Activated CD8-positive, alpha-beta T cell treated with anti-CD3 and anti-CD28 coated beads, Interleukin-2, amount 10 ng/mL, durations not matched to agents 7 days and 5 days (primary cell): ENCODE measurements around the gene BAK1. TPM values are rescaled to one million over a fixed set of nuclear protein-coding genes. Genes with fewer than 3 reads are reported as not detected.
"Not testable (repeated sequence)": the region's sequence is repeated elsewhere in the genome, so short reads cannot be mapped to it uniquely, and the experiment has no call there.

Experiments used
- ATAC-seq: fragments of 150-1000 bp; cut with Tn5 transposase; one replicate; pipeline ENCODE4 v1.10.0; 2021; ENCODE audit warnings: moderate library complexity
- CTCF ChIA-PET: fragments of 350-600 bp; sonication (Branson Sonifier 250); formaldehyde crosslinking; loops from one replicate; lab custom pipeline; 2021; ENCODE audit warnings: antibody characterized with exemption; lab: Charles Lee
- POLR2A ChIA-PET: fragments of 350-600 bp; sonication (Branson Sonifier 250); formaldehyde crosslinking; loops from one replicate; lab custom pipeline; 2021; ENCODE audit warnings: antibody characterized with exemption; lab: Charles Lee
- DNase-seq: peaks from one replicate; pipeline ENCODE4 v3.0.0-alpha.2; 2020
- H3K27ac Mint-ChIP-seq: one replicate; pipeline ENCODE4 v1.8.0; 2021; ENCODE audit warnings: mild to moderate bottlenecking, mixed read lengths
- H3K27me3 Mint-ChIP-seq: one replicate; pipeline ENCODE4 v1.8.0; 2021; ENCODE audit warnings: low read depth, mixed read lengths
- H3K36me3 Mint-ChIP-seq: one replicate; pipeline ENCODE4 v1.8.0; 2021; ENCODE audit warnings: low read depth, mixed read lengths
- H3K4me1 Mint-ChIP-seq: one replicate; pipeline ENCODE4 v1.8.0; 2021; ENCODE audit warnings: low read depth, mixed read lengths
- H3K4me3 Mint-ChIP-seq: one replicate; pipeline ENCODE4 v1.8.0; 2021; ENCODE audit warnings: mild to moderate bottlenecking, mixed read lengths
- H3K9me3 Mint-ChIP-seq: one replicate; pipeline ENCODE4 v1.8.0; 2022; ENCODE audit warnings: mixed read lengths; ENCODE audit not compliant: insufficient read depth
- total RNA-seq, 2 experiments: library from RNA; stranded (reverse); gene quantifications; one replicate each; pipeline ENCODE4 v1.2.3, GENCODE V29; 2021

The BAK1 gene
- total RNA-seq, 2 experiments from 2014 or later: 76.0 to 76.2 TPM

- H3K36me3 Mint-ChIP-seq: no peaks in the 10 kb centered on the region
- peaks cover 2% of the 10 kb centered on the region for H3K4me1 Mint-ChIP-seq
- H3K9me3 Mint-ChIP-seq: no peaks in the 10 kb centered on the region
- DNase-seq (no peak), ATAC-seq (no peak)
- ChIA-PET CTCF (interaction anchor here (0.7 to 3.1 kb wide), 24 partner anchors 9 to 182 kb away, joined by 3 to 27 read pairs (median 4); partner anchors contain the start of genes BAK1, ITPR3, UQCC2 and ZBTB9), POLR2A (interaction anchor here (0.8 to 1.3 kb wide), 3 partner anchors 16 to 74 kb away, joined by 3 read pairs; no protein-coding TSS in a partner anchor)
- H3K27ac Mint-ChIP-seq: no peak overlapping the region
- no peak overlapping the region for H3K4me3 Mint-ChIP-seq
- H3K27me3 Mint-ChIP-seq: peaks cover 19% of the 10 kb centered on the region
Observed at GRCh38 chr6:33607126-33607783, 27.2 kb upstream of the BAK1 start.

- DNase-seq: no peak
- Mint-ChIP-seq H3K9me3 (no peaks in the 10 kb centered on the region), H3K36me3 (no peaks in the 10 kb centered on the region), H3K27me3 (peaks cover 19% of the 10 kb centered on the region), H3K27ac (no peak overlapping the region), H3K4me1 (peaks cover 2% of the 10 kb centered on the region), H3K4me3 (no peak overlapping the region)
- ATAC-seq: no peak
- ChIA-PET POLR2A (interaction anchor here (0.8 to 1.3 kb wide), 2 partner anchors 15 to 73 kb away, joined by 3 read pairs; no protein-coding TSS in a partner anchor), CTCF (interaction anchor here (0.9 to 3.1 kb wide), 12 partner anchors 9 to 181 kb away, joined by 3 to 25 read pairs (median 4); no protein-coding TSS in a partner anchor)
Observed at GRCh38 chr6:33606642-33607041, 26.6 kb upstream of the BAK1 start.

- Mint-ChIP-seq H3K9me3 (no peaks in the 10 kb centered on the region), H3K27ac (no peak overlapping the region), H3K4me3 (no peak overlapping the region), H3K4me1 (peaks cover 2% of the 10 kb centered on the region), H3K27me3 (peaks cover 24% of the 10 kb centered on the region), H3K36me3 (no peaks in the 10 kb centered on the region)
- ATAC-seq: no peak
- ChIA-PET CTCF (interaction anchor here (1.1 to 1.6 kb wide), 2 partner anchors 20 to 156 kb away, joined by 3 to 4 read pairs; no protein-coding TSS in a partner anchor), POLR2A (interaction anchor here (0.6 kb wide), 1 partner anchor 8 kb away, joined by 3 read pairs; no protein-coding TSS in a partner anchor)
- no peak for DNase-seq
Observed at GRCh38 chr6:33604941-33605854, 25.1 kb upstream of the BAK1 start.

- no peak overlapping the region for H3K27ac Mint-ChIP-seq
- DNase-seq: no peak
- ATAC-seq: no peak
- ChIA-PET CTCF (no interaction called here), POLR2A (no interaction called here)
- H3K27me3 Mint-ChIP-seq: peaks cover 23% of the 10 kb centered on the region
- no peaks in the 10 kb centered on the region for H3K36me3 Mint-ChIP-seq
- H3K4me3 Mint-ChIP-seq: no peak overlapping the region
- H3K4me1 Mint-ChIP-seq: peaks cover 5% of the 10 kb centered on the region
- H3K9me3 Mint-ChIP-seq: no peaks in the 10 kb centered on the region
Observed at GRCh38 chr6:33602180-33602579, 22.1 kb upstream of the BAK1 start.

- POLR2A ChIA-PET: interaction anchor here (0.6 to 1.5 kb wide), 2 partner anchors 11 to 19 kb away, joined by 3 to 5 read pairs; partner anchors contain the start of gene ITPR3
- H3K9me3 Mint-ChIP-seq: no peaks in the 10 kb centered on the region
- peaks cover 13% of the 10 kb centered on the region for H3K4me1 Mint-ChIP-seq
- no peak for ATAC-seq
- H3K27me3 Mint-ChIP-seq: peaks cover 23% of the 10 kb centered on the region
- H3K27ac Mint-ChIP-seq: no peak overlapping the region
- no peak for DNase-seq
- no peak overlapping the region for H3K4me3 Mint-ChIP-seq
- CTCF ChIA-PET: interaction anchor here (0.9 to 1.3 kb wide), 2 partner anchors 16 to 111 kb away, joined by 3 read pairs; partner anchors contain the start of gene UQCC2
- H3K36me3 Mint-ChIP-seq: no peaks in the 10 kb centered on the region
Observed at GRCh38 chr6:33600761-33601160, 20.7 kb upstream of the BAK1 start.

- ChIA-PET CTCF (interaction anchor here (1.0 to 1.5 kb wide), 2 partner anchors 9 to 13 kb away, joined by 3 to 4 read pairs; no protein-coding TSS in a partner anchor), POLR2A (no interaction called here)
- peaks cover 19% of the 10 kb centered on the region for H3K27me3 Mint-ChIP-seq
- H3K4me3 Mint-ChIP-seq: no peak overlapping the region
- H3K27ac Mint-ChIP-seq: no peak overlapping the region
- ATAC-seq: no peak
- no peaks in the 10 kb centered on the region for H3K9me3 Mint-ChIP-seq
- no peaks in the 10 kb centered on the region for H3K36me3 Mint-ChIP-seq
- H3K4me1 Mint-ChIP-seq: peaks cover 13% of the 10 kb centered on the region
- DNase-seq: no peak
Observed at GRCh38 chr6:33599413-33599938, 19.4 kb upstream of the BAK1 start.

- ChIA-PET POLR2A (no interaction called here), CTCF (interaction anchor here (1.1 to 3.9 kb wide), 4 partner anchors 8 to 18 kb away, joined by 4 to 22 read pairs (median 8); partner anchors contain the start of gene BAK1)
- peaks cover 21% of the 10 kb centered on the region for H3K4me1 Mint-ChIP-seq
- peaks cover 9% of the 10 kb centered on the region for H3K27me3 Mint-ChIP-seq
- H3K4me3 Mint-ChIP-seq: no peak overlapping the region
- ATAC-seq: no peak
- H3K27ac Mint-ChIP-seq: no peak overlapping the region
- no peak for DNase-seq
- H3K36me3 Mint-ChIP-seq: no peaks in the 10 kb centered on the region
- H3K9me3 Mint-ChIP-seq: no peaks in the 10 kb centered on the region
Observed at GRCh38 chr6:33597551-33598322, 17.7 kb upstream of the BAK1 start.

GRCh38 chr6:33596894-33597293 lies 16.8 kb upstream of the BAK1 start:
- H3K36me3 Mint-ChIP-seq, H3K27me3 Mint-ChIP-seq, H3K4me3 Mint-ChIP-seq, H3K9me3 Mint-ChIP-seq: not testable (repeated sequence)
- H3K27ac Mint-ChIP-seq: peak overlapping the region; percentile 79
- peak; percentile 37 for DNase-seq
- ChIA-PET CTCF (interaction anchor here (1.2 to 3.9 kb wide), 3 partner anchors 10 to 17 kb away, joined by 4 to 22 read pairs (median 9); partner anchors contain the start of gene BAK1), POLR2A (interaction anchor here (0.6 kb wide), 1 partner anchor 9 kb away, joined by 3 read pairs; no protein-coding TSS in a partner anchor)
- H3K4me1 Mint-ChIP-seq: peaks cover 28% of the 10 kb centered on the region
- ATAC-seq: peak; percentile 50

GRCh38 chr6:33595001-33595846 lies 15.1 kb upstream of the BAK1 start:
- Mint-ChIP-seq H3K36me3 (no peaks in the 10 kb centered on the region), H3K27me3 (peaks cover 2% of the 10 kb centered on the region), H3K9me3 (no peaks in the 10 kb centered on the region), H3K4me1 (peaks cover 32% of the 10 kb centered on the region), H3K27ac (no peak overlapping the region), H3K4me3 (no peak overlapping the region)
- POLR2A ChIA-PET: no interaction called here
- CTCF ChIA-PET: interaction anchor here (1.2 to 5.4 kb wide), 4 partner anchors 10 to 148 kb away, joined by 4 to 27 read pairs (median 16); no protein-coding TSS in a partner anchor
- DNase-seq: no peak
- no peak for ATAC-seq

- H3K27me3 Mint-ChIP-seq: no peaks in the 10 kb centered on the region
- DNase-seq (no peak), ATAC-seq (no peak)
- H3K4me3 Mint-ChIP-seq: peak overlapping the region; percentile 66
- no peaks in the 10 kb centered on the region for H3K36me3 Mint-ChIP-seq
- H3K4me1 Mint-ChIP-seq: peaks cover 32% of the 10 kb centered on the region
- peak overlapping the region; percentile 54 for H3K27ac Mint-ChIP-seq
- H3K9me3 Mint-ChIP-seq: no peaks in the 10 kb centered on the region
- POLR2A ChIA-PET: no interaction called here
- CTCF ChIA-PET: interaction anchor here (0.7 to 5.4 kb wide), 3 partner anchors 14 to 153 kb away, joined by 3 to 27 read pairs (median 21); no protein-coding TSS in a partner anchor
Observed at GRCh38 chr6:33593414-33593727, 13.3 kb upstream of the BAK1 start.
